Endothelial cell (in vitro differentiated cells): Measurements from ENCODE around the gene DCTN3. TPM values are rescaled to one million over a fixed set of nuclear protein-coding genes. Genes with fewer than 3 reads are reported as not detected.

Experiments used
- DNase-seq: peaks from one replicate; pipeline ENCODE4 v3.0.0; 2021; ENCODE audit warnings: low spot score
- H3K27ac Mint-ChIP-seq: one replicate; pipeline ENCODE4 v1.8.0; 2021; ENCODE audit warnings: mixed read lengths, inconsistent platforms; ENCODE audit not compliant: unreplicated experiment
- H3K27me3 Mint-ChIP-seq: one replicate; pipeline ENCODE4 v1.8.0; 2021; ENCODE audit warnings: mild to moderate bottlenecking, moderate library complexity, mixed read lengths, inconsistent platforms; ENCODE audit not compliant: unreplicated experiment
- H3K36me3 Mint-ChIP-seq: one replicate; pipeline ENCODE4 v1.8.0; 2021; ENCODE audit warnings: mild to moderate bottlenecking, low read depth, mixed read lengths, inconsistent platforms; ENCODE audit not compliant: unreplicated experiment
- H3K4me1 Mint-ChIP-seq: one replicate; pipeline ENCODE4 v1.8.0; 2021; ENCODE audit warnings: mild to moderate bottlenecking, mixed read lengths, inconsistent platforms; ENCODE audit not compliant: unreplicated experiment
- H3K4me3 Mint-ChIP-seq: one replicate; pipeline ENCODE4 v1.8.0; 2021; ENCODE audit warnings: mild to moderate bottlenecking, mixed read lengths, inconsistent platforms; ENCODE audit not compliant: unreplicated experiment
- H3K9me3 Mint-ChIP-seq: one replicate; pipeline ENCODE4 v1.8.0; 2021; ENCODE audit warnings: mixed read lengths, inconsistent platforms; ENCODE audit not compliant: unreplicated experiment
- CTCF ChIP-seq: fragments of 200-600 bp; sonication (generic); IDR thresholded peaks from one replicate; pipeline ENCODE4 v1.5.0; 2021; ENCODE audit warnings: antibody characterized with exemption; ENCODE audit not compliant: unreplicated experiment
- total RNA-seq: library from RNA; stranded (reverse); fragmentation: NEBNext Ultra II Directional; extraction: Animal tissue kit (Norgen Biotek cat#: 25700); gene quantifications from one replicate; pipeline ENCODE4 v1.2.1, GENCODE V29; 2021; ENCODE audit not compliant: unreplicated experiment

DCTN3 gene
- total RNA-seq, 1 donor from 2014 or later = 81.5 TPM

GRCh38 chr9:34651876-34652601, 31.7 kb upstream of the DCTN3 start, which contains the start of gene IL11RA:
TSS of gene IL11RA (plus strand) at chr9:34652185. CDS start at chr9:34655218, 3,033 bp downstream.
- DNase-seq = peak; percentile 74

GRCh38 chr9:34651321-34651720, 31.0 kb upstream of the DCTN3 start:
- peak overlapping the region; percentile 91 for H3K27ac Mint-ChIP-seq
- peak overlapping the region; percentile 87 for H3K4me3 Mint-ChIP-seq
- H3K27me3 Mint-ChIP-seq = peaks cover 17% of the 10 kb centered on the region
- no peaks in the 10 kb centered on the region for H3K9me3 Mint-ChIP-seq
- TF ChIP-seq CTCF = no peak
- H3K36me3 Mint-ChIP-seq = peaks cover 11% of the 10 kb centered on the region
- peaks cover 36% of the 10 kb centered on the region for H3K4me1 Mint-ChIP-seq
- no peak for DNase-seq

More at GRCh38 chr9:34651876-34652601, 31.7 kb upstream of the DCTN3 start, which contains the start of gene IL11RA:
- Mint-ChIP-seq H3K27ac (peak within 1 kb of the TSS; percentile 91), H3K36me3 (peaks cover 11% of the 10 kb centered on the region), H3K4me3 (peak within 1 kb of the TSS; percentile 90), H3K9me3 (no peaks in the 10 kb centered on the region), H3K4me1 (peaks cover 36% of the 10 kb centered on the region), H3K27me3 (peaks cover 17% of the 10 kb centered on the region)
- TF ChIP-seq CTCF = no peak

GRCh38 chr9:34650816-34651215, 30.5 kb upstream of the DCTN3 start:
- no peak for DNase-seq
- H3K27me3 Mint-ChIP-seq = peaks cover 17% of the 10 kb centered on the region
- peaks cover 11% of the 10 kb centered on the region for H3K36me3 Mint-ChIP-seq
- peak overlapping the region; percentile 91 for H3K27ac Mint-ChIP-seq
- H3K4me3 Mint-ChIP-seq = peak overlapping the region; percentile 25
- no peak for TF ChIP-seq CTCF
- H3K4me1 Mint-ChIP-seq = peaks cover 36% of the 10 kb centered on the region
- H3K9me3 Mint-ChIP-seq = no peaks in the 10 kb centered on the region

GRCh38 chr9:34648673-34649072, 28.4 kb upstream of the DCTN3 start:
- H3K27me3 Mint-ChIP-seq = peaks cover 15% of the 10 kb centered on the region
- peaks cover 31% of the 10 kb centered on the region for H3K4me1 Mint-ChIP-seq
- H3K36me3 Mint-ChIP-seq = peaks cover 11% of the 10 kb centered on the region
- H3K27ac Mint-ChIP-seq = no peak overlapping the region
- peak overlapping the region; percentile 11 for H3K4me3 Mint-ChIP-seq
- no peak for DNase-seq
- no peak for TF ChIP-seq CTCF
- H3K9me3 Mint-ChIP-seq = no peaks in the 10 kb centered on the region

- H3K27ac Mint-ChIP-seq = no peak overlapping the region
- peaks cover 22% of the 10 kb centered on the region for H3K4me1 Mint-ChIP-seq
- peaks cover 11% of the 10 kb centered on the region for H3K36me3 Mint-ChIP-seq
- peak overlapping the region; percentile 92 for H3K4me3 Mint-ChIP-seq
- DNase-seq = no peak
- no peak for TF ChIP-seq CTCF
- H3K9me3 Mint-ChIP-seq = no peaks in the 10 kb centered on the region
- peaks cover 15% of the 10 kb centered on the region for H3K27me3 Mint-ChIP-seq
Measured at GRCh38 chr9:34647651-34648050, 27.4 kb upstream of the DCTN3 start.
